ENCODE data around the gene DYRK3. TPM values are rescaled to one million over a fixed set of nuclear protein-coding genes. Genes with fewer than 3 reads are reported as not detected.
"Not testable (repeated sequence)": the region's sequence is repeated elsewhere in the genome, so short reads cannot be mapped to it uniquely, and the experiment has no call there.

The DYRK3 gene
- total RNA-seq, 1 donor from 2014 or later = 11.3 TPM

- DNase-seq (ENCODE audit: low spot score); intact Hi-C loops (cut with DNase I): not testable (repeated sequence)
Measured at GRCh38 chr1:206626396-206626795, 8.9 kb upstream of the DYRK3 start.

GRCh38 chr1:206628916-206629315, 6.4 kb upstream of the DYRK3 start:
- intact Hi-C loops (cut with DNase I) = no loop called here
- no peak for DNase-seq (ENCODE audit: low spot score)

GRCh38 chr1:206631085-206631509, 4.2 kb upstream of the DYRK3 start:
- no peak for DNase-seq (ENCODE audit: low spot score)
- intact Hi-C loops (cut with DNase I) = loop anchor here (5.0 kb wide), 2 partner anchors 96 to 351 kb away; no protein-coding TSS in a partner anchor

- intact Hi-C loops (cut with DNase I) = loop anchor here (1.0 to 5.0 kb wide), 6 partner anchors 25 to 349 kb away; partner anchors contain the start of gene MAPKAPK2
- DNase-seq (ENCODE audit: low spot score) = no peak
Measured at GRCh38 chr1:206633708-206634121, 1.6 kb upstream of the DYRK3 start.

- DNase-seq (ENCODE audit: low spot score) = peak; percentile 95
- intact Hi-C loops (cut with DNase I) = loop anchor here (2.0 to 5.0 kb wide), 5 partner anchors 24 to 348 kb away; partner anchors contain the start of gene MAPKAPK2
Measured at GRCh38 chr1:206634365-206635079, 814 bp upstream of the DYRK3 start.

GRCh38 chr1:206635978-206636345, 626 bp downstream of the DYRK3 start:
- DNase-seq (ENCODE audit: low spot score) = no peak
- intact Hi-C loops (cut with DNase I) = loop anchor here (2.0 kb wide), 3 partner anchors 23 to 277 kb away; partner anchors contain the start of gene MAPKAPK2

- DNase-seq (ENCODE audit: low spot score) = no peak
- intact Hi-C loops (cut with DNase I) = no loop called here
Measured at GRCh38 chr1:206636671-206637070, 1.3 kb downstream of the DYRK3 start.

- intact Hi-C loops (cut with DNase I) = no loop called here
- no peak for DNase-seq (ENCODE audit: low spot score)
Measured at GRCh38 chr1:206637605-206638004, 2.3 kb downstream of the DYRK3 start.

GRCh38 chr1:206642074-206642473, 6.7 kb downstream of the DYRK3 start:
- DNase-seq (ENCODE audit: low spot score); intact Hi-C loops (cut with DNase I): not testable (repeated sequence)

- DNase-seq (ENCODE audit: low spot score) = no peak
- intact Hi-C loops (cut with DNase I) = no loop called here
Measured at GRCh38 chr1:206643118-206643698, 7.9 kb downstream of the DYRK3 start.

GRCh38 chr1:206646504-206646903, 11.2 kb downstream of the DYRK3 start:
- no peak for DNase-seq (ENCODE audit: low spot score)
- intact Hi-C loops (cut with DNase I) = no loop called here

GRCh38 chr1:206647224-206647623, 11.9 kb downstream of the DYRK3 start:
- no peak for DNase-seq (ENCODE audit: low spot score)
- intact Hi-C loops (cut with DNase I) = no loop called here

- intact Hi-C loops (cut with DNase I) = no loop called here
- no peak for DNase-seq (ENCODE audit: low spot score)
Measured at GRCh38 chr1:206649261-206649921, 14.1 kb downstream of the DYRK3 start.

- intact Hi-C loops (cut with DNase I) = no loop called here
- DNase-seq (ENCODE audit: low spot score) = no peak
Measured at GRCh38 chr1:206651014-206651413, 15.7 kb downstream of the DYRK3 start.

GRCh38 chr1:206651958-206652890, 16.9 kb downstream of the DYRK3 start:
- intact Hi-C loops (cut with DNase I) = no loop called here
- DNase-seq (ENCODE audit: low spot score) = no peak

GRCh38 chr1:206653715-206654459, 18.6 kb downstream of the DYRK3 start:
- DNase-seq (ENCODE audit: low spot score) = no peak
- intact Hi-C loops (cut with DNase I) = no loop called here

GRCh38 chr1:206654828-206655227, 19.5 kb downstream of the DYRK3 start:
- DNase-seq (ENCODE audit: low spot score) = no peak
- intact Hi-C loops (cut with DNase I) = no loop called here

- DNase-seq (ENCODE audit: low spot score) = no peak
- intact Hi-C loops (cut with DNase I) = no loop called here
Measured at GRCh38 chr1:206655471-206655882, 20.1 kb downstream of the DYRK3 start.

GRCh38 chr1:206656936-206657335, 21.6 kb downstream of the DYRK3 start:
- intact Hi-C loops (cut with DNase I) = no loop called here
- no peak for DNase-seq (ENCODE audit: low spot score)
